Fibroblast of peridontal ligament (primary cell): ENCODE data around the gene CRYBG2.
"Not testable (repeated sequence)": the region's sequence is repeated elsewhere in the genome, so short reads cannot be mapped to it uniquely, and the experiment has no call there.

Experiments
- DNase-seq: peaks from one replicate; pipeline ENCODE4 v3.0.0-alpha.2; 2010; ENCODE audit errors: extremely low read depth

Gene CRYBG2

DNA sequence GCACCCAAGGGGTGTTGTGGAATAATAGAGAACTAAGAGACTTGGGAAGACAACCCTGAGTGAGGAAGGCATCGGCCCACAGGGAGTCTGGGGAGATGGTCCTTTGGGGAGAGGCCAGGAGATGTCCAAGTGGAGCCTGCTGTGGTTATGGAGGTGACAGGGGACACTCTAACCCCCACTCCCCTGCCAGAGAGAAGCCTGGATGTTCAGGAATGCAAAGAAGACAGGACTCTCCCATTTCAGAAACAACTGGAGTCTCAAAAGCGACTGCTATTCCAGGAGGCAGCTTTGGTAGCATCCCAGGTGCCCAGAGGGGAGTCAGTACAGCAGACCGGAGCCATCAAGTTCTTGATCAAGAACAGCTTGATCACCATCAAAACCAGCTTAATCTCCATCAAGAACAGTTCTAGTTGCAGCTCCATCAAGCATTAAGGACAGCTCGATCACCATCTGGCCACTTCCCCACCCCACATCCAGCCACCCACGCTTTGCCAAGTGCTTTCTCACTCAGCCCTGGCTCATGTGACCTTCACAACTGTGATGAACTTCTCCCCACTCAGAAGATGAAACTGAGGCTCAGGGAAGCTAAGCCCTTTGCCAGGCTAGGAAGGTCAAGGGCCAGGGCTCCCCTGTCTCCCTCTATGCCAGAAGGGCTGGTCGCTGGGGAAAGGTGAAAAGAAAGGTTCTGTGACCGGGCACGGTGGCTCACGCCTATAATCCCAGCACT lies 35.4 kb downstream of the CRYBG2 start:
- DNase-seq: no peak

DNA sequence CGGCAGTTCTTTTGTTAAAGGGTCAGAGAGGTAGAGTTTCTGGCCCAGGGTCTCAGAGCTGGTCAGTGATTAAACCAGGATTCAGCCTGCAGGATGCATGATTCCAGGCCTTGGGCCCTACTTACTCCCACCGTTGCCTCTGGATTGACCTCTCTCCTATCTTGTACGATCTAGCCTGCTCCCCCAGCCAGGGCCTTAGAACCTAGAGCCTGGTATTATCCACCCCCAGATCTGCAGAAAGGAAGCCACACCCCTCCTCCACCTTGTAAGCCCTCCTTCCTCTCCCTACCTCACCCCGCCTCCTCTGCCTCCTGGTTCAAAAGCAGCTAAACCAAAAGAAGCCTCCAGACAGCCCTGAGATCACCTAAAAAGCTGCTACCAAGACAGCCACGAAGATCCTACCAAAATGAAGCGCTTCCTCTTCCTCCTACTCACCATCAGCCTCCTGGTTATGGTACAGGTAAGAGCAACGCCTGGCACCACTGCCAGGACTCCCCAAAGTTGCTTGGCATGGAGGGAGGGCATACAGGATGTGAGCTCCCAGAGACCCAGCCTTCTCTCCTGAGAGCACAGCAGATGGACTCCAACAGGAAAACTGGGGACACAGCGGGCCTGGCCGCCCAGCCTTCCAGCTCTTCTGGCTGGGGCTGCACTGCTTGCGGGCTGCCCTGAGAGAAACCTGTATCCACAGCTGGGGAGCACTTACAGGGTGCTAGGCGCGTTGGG lies 36.2 kb downstream of the CRYBG2 start, which contains the start of gene CD52:
TSS of gene CD52 (plus strand) at position 347 of the 726 bp plus-strand sequence. CDS start at position 407, 60 bp downstream.
- DNase-seq: no peak

DNA sequence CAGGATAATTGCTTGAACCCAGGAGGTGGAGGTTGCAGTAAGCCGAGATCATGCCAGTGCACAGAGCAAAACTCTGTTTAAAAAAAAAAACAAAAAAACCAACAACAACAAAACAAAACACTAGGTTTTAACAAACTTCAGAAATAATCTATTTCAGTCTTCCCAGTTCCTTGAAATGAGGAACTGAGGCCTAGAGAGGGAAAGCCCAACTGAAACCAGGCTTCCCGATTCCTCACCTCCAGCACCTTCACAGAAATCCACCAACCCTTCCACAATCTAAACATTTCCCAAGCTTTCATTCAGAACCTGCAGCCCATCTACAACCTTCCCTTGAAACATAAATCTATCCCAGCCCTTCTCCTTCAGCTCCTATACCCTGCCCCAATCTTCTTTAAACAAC lies 36.8 kb downstream of the CRYBG2 start:
- DNase-seq: no peak

DNA sequence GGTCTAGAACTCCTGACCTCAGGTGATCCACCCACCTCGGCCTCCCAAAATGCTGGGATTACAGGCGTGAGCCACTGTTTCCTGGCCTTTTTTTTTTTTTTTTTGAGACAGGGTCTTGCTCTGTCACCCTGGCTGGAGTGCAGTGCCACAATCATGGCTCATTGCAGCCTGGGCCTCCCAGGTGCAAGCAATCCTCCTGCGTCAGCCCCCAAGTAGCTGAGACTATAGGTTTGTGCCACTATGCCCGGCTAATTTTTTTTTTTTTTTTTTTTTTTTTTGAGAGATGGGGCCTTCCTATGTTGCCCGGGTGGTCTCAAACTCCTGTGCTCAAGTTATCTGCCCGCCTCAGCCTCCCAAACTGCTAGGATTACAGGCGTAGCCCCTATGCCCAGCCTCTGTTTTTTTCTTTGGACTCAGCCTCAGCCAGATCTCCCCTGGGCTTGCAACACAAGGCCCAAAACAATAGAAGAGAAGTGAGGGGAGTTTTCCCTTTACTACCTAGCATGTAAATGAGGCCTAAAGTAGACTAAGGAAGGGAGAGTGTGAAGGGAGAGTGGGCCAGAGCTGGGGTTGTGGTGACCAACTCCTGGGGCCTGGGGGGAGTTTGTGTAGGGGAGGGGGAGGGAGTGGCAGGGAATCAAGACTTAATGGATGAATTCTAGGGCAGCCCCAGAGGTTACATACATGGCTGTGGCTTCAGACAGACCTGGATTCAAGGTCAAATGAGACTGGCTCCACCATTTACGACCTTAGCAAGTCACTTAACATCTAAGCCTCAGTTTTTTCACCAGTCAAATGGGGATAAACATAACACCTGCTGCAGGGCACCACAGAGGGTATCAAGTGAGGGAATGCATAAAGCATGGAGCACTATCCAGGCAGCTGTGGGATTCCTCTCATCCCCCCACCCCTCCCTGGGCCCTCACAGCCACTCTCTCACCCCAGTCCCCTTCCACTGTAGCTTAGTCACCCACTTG lies 37.8 kb downstream of the CRYBG2 start:
- DNase-seq: no peak

DNA sequence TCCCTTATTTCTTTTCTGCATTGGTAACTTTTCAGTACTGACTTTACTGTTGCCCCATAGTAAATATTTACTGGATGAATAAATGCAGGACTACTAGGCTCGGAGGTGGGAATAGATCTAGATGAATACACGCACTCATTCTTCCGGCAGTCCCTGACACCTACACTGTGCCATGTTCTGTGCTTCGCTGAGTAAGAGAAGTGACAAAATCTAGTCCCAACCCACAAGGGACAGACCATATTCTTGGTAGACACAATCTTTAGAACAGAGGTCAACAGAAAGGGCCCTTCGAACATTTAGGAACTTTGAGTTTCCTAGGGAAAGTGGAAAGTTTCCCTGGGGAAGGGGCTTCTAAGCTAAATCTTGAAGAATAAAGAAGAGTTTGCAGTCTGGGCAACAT lies 39.4 kb downstream of the CRYBG2 start:
- DNase-seq: no peak

DNA sequence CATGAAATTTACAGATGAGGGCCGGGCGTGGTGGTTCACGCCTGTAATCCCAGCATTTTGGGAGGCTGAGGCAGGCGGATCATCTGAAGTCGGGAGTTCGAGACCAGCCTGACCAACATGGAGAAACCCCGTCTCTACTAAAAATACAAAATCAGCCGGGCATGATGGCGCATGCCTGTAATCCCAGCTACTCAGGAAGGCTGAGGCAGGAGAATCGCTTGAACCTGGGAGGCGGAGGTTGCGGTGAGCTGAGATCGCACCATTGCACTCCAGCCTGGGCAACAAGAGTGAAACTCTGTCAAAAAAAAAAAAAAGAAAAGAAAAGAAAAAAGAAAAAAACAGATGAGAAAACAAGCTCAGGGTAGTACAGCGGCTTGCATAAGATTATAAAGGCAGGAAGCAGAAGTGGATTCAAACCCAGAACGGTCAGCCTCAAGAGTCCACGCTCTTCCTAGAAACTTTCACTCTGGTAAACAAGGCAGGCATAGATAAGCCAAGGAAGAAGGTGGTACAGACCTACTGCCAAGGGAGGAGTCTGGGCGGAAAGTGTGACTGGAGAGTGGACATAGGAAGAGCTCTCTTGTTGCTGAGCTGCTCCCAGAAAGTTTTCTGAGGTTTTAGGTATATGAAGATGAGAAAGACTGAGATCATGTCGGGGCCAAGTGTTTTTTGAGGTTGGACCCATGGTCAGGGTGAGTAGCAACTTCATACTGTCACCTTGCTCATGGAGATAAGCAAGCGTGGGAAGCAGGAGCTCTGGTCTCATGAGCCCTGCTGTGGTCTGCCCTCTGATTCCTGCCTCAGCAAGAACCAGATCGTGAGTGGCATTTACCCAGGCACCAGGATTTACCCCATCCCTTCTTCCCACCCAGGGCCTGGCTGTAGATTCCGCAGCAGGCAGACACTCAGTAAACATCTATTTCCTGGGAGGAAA lies 45.7 kb downstream of the CRYBG2 start:
- DNase-seq: not testable (repeated sequence)

DNA sequence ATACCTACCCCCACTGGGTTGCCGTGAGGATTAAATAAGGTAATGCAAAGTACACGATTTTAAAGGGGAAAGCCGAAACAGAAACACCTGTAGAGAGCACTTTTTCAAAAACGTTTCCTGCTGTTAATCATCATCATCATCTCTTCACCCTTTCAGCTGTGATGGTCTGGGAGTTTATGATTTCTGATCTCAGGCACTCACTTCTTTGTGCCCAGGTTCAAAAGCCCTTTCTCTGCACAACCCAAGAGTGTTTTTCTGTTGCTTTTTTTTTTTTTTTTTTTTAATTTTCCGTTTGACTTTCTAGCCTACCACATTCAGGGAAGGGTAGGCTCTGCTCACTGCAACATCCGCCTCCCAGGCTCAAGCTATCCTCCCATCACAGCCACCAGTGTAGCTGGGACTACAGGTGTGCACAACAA lies 46.6 kb downstream of the CRYBG2 start:
- no peak for DNase-seq

DNA sequence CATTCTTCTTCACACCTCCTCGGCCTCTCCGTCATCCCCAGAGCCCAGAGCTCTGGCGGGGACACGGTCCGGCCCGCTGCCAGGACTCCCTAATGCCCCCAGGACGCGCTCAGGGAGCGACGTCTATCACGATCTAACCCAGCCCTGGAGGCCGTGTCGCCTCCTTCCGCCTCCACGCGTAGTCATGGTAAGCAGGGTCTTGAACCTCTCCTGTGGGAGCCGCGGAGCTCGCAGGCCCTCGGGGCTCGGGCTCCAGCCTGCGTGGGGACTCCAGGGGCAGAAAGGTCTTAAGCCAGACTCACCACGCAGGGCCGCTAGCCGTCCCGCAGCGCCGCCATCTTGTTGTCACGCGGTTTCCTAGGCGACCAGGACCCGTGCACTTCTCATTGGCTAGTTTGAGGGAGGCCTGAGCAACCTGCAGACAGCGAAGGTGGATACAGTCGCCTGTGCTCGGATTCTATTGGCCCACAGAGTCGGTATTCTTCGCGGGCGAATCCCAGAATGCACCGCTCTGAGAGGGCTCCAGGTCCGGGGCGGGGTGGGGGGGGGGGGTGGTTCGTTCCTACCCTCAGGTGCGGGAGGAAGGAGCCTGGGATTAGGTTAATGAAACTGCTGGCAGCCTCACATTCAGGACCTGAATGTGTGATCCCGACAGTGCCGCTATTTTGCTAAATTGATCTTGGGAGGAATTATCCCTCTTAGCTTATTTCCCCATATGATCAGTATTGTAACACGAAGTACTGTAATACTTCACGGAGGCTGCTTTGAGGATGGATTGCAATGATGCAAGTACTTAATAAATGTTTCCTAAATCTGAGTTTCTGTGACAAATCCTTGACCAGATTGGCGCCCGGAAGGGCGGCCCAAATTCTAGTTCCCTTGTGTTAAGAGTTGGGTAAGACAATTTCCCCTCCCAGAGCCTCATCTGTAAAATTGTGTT lies 47.4 kb downstream of the CRYBG2 start, which contains the start of gene UBXN11:
TSS of gene UBXN11 (minus strand) at position 347 of the 940 bp plus-strand sequence. CDS start 3,753 bp downstream, outside the sequence.
- peak; percentile 90 for DNase-seq

DNA sequence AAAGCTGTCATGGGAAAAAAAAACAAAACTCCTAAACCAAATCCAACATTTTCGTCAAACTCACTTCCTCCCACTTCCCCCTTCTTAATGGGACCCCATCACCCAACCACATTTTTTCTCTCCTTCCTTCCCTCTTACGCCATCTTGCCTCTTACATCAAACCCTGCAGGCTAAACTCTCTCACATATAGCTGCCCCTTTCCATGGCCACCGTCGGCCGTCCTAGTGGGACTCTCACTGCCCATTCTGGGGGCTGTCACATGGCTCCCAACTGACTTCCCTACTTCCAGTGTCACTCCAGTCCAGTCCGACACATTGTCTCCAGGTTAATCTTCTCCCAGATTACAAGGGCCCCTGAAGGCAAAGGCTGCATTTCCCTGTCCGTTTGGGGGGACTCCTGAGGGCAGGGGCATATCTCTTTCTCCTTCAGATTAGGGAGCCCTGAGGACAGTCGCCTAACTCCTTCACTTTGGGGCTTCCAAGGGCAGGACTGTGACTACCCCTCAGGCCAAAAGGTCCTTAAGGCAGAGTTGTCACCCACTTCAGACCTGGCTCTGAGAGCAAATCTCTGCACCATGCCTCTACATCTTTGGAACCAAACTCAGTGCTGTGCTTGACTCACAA lies 48.2 kb downstream of the CRYBG2 start:
- DNase-seq: no peak

DNA sequence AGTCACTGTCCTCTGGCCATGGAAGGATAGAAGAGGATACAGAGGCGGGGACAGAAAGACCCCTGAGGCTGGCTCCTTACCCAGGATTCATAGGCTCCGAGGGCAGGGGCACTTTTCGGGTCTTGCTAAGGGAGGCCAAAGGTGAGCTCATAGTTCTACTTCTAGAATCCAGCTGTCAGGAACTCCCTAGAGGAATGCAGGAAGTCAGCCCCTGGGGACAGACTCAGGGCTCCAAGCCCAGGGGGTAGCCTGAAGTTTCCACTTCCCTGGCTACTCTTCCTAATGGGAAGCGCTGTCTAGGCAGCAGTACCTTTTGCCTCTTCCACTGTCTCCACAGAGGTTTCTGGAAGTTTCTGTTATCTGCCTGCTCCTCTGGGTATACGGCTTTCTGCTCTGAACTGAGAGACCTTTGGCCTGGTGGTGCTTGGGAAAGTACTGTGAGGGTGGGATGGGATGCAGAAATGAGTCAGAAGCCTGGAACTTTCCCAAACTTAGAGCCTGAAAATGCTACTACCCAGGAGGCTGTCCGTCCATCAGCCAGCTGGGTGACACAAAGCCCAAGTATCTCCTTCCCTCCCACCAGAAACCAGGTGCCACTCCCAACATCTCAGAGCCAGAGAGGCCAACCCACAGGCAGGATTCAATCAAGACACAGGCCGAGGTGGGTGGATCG lies 51.1 kb downstream of the CRYBG2 start:
- DNase-seq: peak; percentile 79

DNA sequence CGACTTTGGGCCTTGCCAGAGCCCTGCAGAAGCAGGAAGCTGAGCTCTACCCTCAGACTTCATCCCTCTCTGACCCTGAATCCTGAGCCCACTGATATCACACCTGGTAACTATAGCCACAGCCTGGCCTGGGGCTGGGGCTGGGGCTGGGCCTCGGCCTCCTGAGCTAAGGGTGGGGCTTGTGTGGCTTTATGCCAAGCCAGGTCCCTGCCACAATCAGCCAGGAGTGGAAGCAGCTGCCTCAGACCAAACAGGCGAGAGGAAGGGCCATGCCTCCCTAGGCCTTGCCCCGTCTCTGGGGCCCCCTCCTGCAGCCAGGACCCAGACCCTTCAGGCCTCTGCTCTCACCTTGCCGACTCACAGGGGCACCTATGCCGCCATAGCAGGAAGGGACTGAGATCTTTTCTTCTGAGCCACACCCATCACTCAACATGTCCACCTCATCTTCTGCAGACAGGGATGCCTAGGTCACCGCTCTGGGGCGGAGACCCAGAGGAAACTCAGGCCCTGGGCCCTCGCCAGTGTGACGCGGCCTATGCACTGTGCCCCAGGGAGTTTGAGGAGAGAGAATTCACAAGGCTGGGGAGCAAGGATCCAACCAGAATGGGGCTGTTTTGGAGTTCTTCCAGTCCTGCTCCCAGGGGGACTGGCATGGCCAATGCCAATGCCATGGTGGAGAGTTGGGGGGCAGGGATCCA lies 53.2 kb downstream of the CRYBG2 start:
- no peak for DNase-seq

DNA sequence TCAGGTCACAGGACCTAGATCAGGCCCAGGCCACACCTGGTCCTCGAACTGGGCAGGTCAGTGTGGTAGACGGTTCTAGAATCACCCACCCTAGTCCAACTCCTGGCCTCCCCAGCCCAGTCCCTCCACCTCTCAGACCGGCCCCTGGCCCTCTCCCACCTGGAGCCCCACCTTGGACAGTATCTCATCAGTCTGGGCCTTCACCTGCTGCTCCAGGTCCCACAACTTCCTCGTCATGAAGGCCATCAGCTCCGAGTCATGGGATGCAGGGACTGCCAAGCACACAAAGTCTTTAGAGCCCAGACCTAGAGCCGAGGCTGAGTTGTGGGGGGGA lies 56.2 kb downstream of the CRYBG2 start:
- DNase-seq: no peak

DNA sequence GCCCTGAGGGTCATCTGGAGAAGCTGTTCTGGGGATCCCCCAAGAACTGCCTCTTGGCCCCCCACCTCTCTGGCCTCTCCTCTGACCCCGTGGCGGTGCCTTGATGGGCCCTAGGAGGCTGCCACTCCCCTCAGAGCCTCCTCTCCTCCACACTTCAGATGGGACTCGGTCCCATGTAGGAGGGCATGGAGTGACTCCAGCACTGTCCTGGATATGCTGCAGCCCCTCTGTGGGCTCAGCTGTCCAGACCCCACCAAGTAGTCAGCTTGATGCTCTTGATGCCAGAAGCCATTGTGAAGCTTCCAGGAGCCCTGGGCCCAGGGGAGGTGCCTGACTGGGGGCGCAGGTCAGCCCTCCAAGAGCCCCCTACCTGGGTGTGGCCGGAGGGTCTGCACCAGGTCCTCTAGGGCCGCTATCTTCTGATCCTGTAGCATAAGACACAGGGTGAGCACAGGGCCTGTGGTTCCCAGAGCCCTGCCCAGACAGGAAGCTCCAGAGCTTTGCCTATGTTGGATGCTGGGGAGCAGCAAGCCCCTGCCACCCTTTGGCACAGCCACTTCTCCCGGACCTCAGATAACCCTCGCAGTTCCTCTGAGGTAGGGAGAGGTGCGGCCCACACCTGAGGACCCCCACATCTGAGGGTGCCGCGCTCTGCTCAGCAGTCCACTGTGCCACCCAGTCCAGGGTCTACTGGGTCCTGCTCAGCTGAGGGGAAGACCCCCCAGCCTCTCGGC lies 56.7 kb downstream of the CRYBG2 start:
- no peak for DNase-seq

DNA sequence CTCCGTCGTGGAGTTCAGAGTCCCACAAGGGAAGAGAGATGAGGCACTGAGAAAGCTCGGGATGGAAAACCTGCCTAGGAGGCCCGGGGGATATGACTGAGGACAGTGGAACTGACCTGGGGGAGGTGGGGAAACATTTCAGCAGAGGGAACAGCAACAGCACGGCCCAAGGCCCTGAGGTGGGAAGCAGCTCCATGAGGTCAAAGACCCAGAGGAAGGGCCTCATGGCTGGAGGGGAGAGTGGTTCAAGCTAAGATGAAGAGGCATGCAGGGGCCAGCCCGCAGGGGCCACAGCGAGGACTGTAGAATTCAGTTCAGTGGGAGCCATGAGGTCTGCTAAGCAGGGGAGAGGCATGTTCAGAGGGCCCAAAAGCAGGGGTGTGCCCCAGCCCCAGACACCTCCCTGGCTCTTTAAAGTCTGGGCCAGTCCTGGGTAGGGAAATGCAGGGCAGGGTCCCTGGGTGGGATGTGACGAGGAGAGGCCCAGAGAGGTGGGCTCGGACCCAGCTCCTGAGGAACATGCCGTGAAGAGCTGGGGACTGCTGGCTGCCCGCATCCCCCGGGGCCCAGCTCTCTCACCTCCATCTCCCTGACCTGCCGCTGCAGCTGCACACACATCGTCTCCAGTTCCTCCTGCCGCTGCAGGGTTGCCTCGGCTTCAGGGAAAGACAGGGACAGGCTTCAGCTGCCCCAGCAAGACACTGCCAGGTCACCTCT lies 57.4 kb downstream of the CRYBG2 start:
- DNase-seq: no peak

DNA sequence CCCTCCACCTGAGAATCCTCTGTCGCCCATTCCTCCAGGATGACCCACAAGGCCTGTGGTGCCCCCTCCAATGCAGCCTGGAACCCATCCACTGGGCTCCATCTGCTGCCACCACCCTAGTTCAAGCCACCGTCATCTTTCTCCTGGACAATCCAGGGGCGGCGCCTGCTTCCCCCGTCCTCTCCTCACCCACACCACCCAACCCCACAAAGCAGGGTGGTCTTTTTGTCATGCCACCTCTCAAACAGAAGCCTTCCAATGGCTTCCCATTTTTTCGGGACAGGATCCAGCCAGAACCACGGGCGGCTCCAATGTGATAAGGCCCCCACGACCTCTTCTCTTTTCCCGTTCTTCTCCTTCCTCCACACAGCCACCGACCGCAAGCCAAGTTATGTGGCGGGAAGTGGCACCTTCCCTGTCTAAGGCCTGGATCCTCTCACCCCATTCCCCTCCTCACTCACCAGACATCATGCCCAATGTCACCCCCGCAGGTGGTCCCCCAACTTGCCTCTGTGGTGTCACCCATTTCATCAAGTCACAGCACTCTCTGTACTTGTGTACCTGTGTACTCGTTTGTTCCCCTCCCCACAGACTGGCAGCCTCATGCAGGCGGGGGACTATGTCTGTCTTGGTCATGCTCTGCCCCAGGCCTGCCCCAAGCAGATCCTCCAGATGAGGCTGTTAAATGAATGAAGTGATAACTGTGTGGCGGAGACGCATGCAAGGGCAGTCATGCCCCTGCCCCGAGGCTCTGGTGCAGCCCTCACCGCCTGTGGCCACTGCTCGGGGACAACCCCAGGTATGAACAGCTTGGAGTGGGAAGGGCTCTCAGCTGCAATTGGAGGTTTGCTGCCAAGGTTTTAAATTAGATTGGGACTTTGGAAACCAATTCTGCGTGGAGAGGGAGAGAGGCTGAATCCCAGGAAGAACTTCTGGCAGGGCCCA lies 58.5 kb downstream of the CRYBG2 start:
- DNase-seq: no peak
